Hematopoietic multipotent progenitor cell (in vitro differentiated cells): Measurements from ENCODE around the gene C17orf75. TPM values are rescaled to one million over a fixed set of nuclear protein-coding genes. Genes with fewer than 3 reads are reported as not detected.

Experiments used
- DNase-seq, 3 donors: peaks; one replicate each; pipeline ENCODE4 v3.0.0-alpha.2; 2011 to 2015; ENCODE audit warnings: low read depth in 2 of 3, low spot score in 2 of 3
- total RNA-seq: library from RNA; depleted of rRNA; stranded (reverse); fragments of >200 nt; gene quantifications from one replicate; pipeline ENCODE4 v1.2.3, GENCODE V29; 2012

C17orf75 gene
- total RNA-seq, 1 donor, result 5.4 TPM

DNA sequence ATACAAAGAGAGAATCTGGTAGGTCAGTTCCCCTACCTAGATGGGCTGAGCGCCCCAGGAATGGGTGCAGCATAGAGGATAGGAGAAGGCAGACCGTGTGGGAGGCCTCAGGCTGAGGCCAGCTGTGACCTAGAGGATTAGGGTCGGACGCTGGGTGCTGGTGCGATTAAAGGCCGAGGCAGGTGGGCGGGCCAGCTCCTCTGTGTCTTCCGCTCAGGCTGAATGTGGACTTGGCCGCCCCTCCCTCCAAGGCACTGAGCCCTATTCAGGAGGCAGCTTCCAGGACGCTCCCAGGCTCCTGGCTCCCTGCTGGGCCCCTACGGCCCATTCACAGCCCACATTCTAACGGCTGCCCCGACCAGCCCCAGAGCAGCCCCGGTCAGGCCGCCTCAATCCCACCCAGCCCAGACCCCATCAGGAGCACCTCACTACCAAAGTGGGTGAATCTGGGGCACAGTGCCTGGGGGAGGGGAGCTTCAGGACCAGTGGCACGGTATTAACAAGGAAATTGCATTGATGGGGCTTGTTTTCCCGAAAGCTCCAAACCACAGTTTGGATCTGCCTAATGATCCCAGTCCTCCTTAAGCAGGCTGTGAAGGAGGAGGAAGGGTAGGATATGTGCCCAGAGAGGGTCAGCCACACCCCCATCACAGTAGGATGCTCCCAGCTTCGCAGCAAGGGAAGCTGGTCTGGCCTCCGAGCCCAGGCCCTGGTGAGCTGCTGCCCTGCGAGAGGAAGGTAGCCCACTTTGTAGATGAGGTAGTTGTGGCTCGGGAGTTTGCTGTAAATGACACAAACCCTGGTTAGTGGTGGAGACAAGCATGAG lies 61.9 kb downstream of the C17orf75 start:
- DNase-seq, result no peak

DNA sequence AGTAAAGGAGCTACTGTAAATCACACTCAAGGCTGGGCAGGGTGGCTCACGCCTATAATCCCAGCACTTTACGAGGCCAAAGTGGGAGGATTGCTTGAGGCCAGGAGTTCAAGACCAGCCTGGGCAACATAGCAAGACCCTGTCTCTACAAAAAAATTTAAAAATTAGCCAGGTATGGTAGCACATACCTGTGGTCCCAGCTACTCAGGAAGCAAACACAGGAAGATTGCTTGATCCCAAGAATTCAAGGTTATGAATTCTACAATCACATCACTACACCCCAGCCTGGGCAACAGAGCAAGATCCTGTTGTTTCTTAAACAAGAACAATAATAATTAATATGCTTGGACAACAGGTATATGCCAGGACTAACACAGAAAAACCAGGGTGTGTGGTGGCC lies 63.2 kb downstream of the C17orf75 start:
- no peak for DNase-seq

Other genes with a start within 250 kb of the C17orf75 start
- 26.9 TPM for gene RHOT1, start 199.7 kb downstream of the C17orf75 start, total RNA-seq
- 0.27 TPM for gene RHBDL3, start 76.3 kb downstream of the C17orf75 start, total RNA-seq
- 167 TPM for gene ZNF207, start 8.0 kb upstream of the C17orf75 start, total RNA-seq
- gene PSMD11, start 102.3 kb upstream of the C17orf75 start, total RNA-seq, result 34.5 TPM
- gene CDK5R1, start 144.8 kb upstream of the C17orf75 start, total RNA-seq, result 0.81 TPM